Natural killer cell treated with Interleukin-12 subunit alpha and Interleukin-12 subunit beta and Interleukin-15 and Interleukin-18, amount 100 ng/mL, for 72 hours (primary cell): ENCODE results near the gene NUBPL. TPM values are rescaled to one million over a fixed set of nuclear protein-coding genes. Genes with fewer than 3 reads are reported as not detected.
A peak's percentile ranks its signal among the peaks of the same experiment; 100 is the strongest.

Source experiments
- ATAC-seq, 2 donors: fragments of 150-1000 bp; cut with Tn5 transposase in 1 of 2; sonication (Bioruptor Pico), chemical (Tn5 transposase) in 1 of 2; 2 replicates each; pipeline ENCODE4 v1.10.0; 2021
- DNase-seq: peaks from one replicate; pipeline ENCODE4 v3.0.0; 2022; ENCODE audit warnings: low spot score
- H3K27ac Mint-ChIP-seq, 2 donors: 1 replicate in 1 of 2; 2 replicates in 1 of 2; pipeline ENCODE4 v1.8.0; 2022; ENCODE audit warnings: mixed read lengths in 2 of 2, mild to moderate bottlenecking in 1 of 2, moderate library complexity in 1 of 2
- H3K27me3 Mint-ChIP-seq, 2 donors: 1 replicate in 1 of 2; 2 replicates in 1 of 2; pipeline ENCODE4 v1.8.0; 2022; ENCODE audit warnings: mixed read lengths in 2 of 2
- H3K36me3 Mint-ChIP-seq: one replicate; pipeline ENCODE4 v1.8.0; 2022; ENCODE audit warnings: mixed read lengths
- H3K4me1 Mint-ChIP-seq, 2 donors: 1 replicate in 1 of 2; 2 replicates in 1 of 2; pipeline ENCODE4 v1.8.0; 2022; ENCODE audit warnings: low read depth in 2 of 2, mixed read lengths in 2 of 2, mild to moderate bottlenecking in 1 of 2
- H3K4me3 Mint-ChIP-seq: one replicate; pipeline ENCODE4 v1.8.0; 2022; ENCODE audit warnings: mixed read lengths
- H3K9me3 Mint-ChIP-seq: 2 replicates; pipeline ENCODE4 v1.8.0; 2022; ENCODE audit warnings: mixed read lengths
- total RNA-seq, 2 donors: library from RNA; stranded (reverse); gene quantifications; one replicate each; pipeline ENCODE4 v1.2.3, GENCODE V29; 2022

The NUBPL gene, protein sequence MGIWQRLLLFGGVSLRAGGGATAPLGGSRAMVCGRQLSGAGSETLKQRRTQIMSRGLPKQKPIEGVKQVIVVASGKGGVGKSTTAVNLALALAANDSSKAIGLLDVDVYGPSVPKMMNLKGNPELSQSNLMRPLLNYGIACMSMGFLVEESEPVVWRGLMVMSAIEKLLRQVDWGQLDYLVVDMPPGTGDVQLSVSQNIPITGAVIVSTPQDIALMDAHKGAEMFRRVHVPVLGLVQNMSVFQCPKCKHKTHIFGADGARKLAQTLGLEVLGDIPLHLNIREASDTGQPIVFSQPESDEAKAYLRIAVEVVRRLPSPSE
- 10 to 100 TPM in 1 of 2 donors, 1 to 10 TPM in 1; 9.0 to 12.3 TPM for total RNA-seq

DNA sequence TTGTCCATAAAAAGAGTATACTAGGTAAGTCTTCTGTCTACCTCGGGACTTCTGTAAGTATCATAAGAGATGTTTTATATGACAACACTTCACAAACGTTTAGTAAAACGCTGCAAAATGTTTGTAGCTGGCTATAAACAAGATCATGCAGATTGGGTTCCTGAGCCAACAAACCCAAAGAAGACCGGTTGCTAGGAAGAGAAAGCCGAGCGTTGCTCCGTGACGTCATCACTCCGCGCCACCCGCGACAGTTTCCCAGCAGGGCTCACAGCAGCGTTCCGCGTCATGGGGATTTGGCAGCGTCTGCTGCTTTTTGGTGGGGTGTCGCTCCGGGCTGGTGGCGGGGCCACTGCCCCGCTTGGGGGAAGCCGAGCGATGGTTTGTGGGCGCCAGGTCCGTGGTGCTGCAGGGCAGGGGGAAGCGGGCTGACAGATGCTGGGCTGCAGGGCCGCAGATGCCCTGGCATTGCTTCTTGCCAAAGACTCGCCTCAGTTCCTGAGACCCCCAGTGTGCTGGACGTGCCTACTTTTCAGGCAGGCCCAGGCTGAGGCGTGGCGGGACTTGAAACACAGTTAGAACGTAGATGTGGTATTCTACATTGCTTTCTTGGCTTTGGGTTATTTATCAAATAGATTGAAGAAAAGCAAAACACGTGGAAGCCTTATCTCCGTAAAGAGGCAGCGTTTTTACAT, at the start of gene NUBPL:
TSS of gene NUBPL (plus strand) at position 250 of the 692 bp plus-strand sequence. CDS start at position 286, 36 bp downstream.
- peaks cover 20 to 26% of the 10 kb centered on the region in 2 donors for H3K4me1 Mint-ChIP-seq
- no peaks in the 10 kb centered on the region for H3K36me3 Mint-ChIP-seq
- H3K9me3 Mint-ChIP-seq: peaks cover 3% of the 10 kb centered on the region
- DNase-seq: peak; percentile 96
- H3K4me3 Mint-ChIP-seq: peak within 1 kb of the TSS; percentile 93
- peaks cover 16 to 36% of the 10 kb centered on the region in 2 donors for H3K27me3 Mint-ChIP-seq
- peak; percentile 96 to 98 for ATAC-seq
- peak within 1 kb of the TSS; percentile 95 to 97 for H3K27ac Mint-ChIP-seq

DNA sequence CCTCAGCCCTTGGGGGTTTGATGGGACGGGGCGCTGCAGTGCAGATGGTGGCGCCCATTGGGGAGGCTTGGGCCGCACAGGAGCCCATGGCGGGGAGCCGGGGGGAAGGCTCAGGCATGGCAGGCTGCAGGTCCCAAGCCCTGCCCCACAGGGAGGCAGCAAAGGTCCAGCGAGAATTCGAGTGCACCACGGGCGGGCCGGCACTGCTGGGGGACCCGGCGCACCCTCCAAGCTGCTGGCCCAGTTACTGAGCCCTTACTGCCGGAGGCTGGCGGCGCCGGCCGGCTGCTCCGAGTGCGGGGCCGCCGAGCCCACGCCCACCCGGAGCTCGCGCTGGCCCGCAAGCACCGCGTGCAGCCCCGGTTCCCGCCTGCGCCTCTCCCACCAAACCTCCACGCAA, 34.1 kb upstream of the NUBPL start:
- Mint-ChIP-seq H3K27ac (no peak overlapping the region), H3K36me3 (no peaks in the 10 kb centered on the region), H3K4me3 (no peak overlapping the region), H3K27me3 (peaks cover 8 to 10% of the 10 kb centered on the region in 2 donors), H3K4me1 (no peaks in the 10 kb centered on the region), H3K9me3 (no peaks in the 10 kb centered on the region)
- DNase-seq (no peak), ATAC-seq (peak in 1 of 2 donors; percentile 40)

DNA sequence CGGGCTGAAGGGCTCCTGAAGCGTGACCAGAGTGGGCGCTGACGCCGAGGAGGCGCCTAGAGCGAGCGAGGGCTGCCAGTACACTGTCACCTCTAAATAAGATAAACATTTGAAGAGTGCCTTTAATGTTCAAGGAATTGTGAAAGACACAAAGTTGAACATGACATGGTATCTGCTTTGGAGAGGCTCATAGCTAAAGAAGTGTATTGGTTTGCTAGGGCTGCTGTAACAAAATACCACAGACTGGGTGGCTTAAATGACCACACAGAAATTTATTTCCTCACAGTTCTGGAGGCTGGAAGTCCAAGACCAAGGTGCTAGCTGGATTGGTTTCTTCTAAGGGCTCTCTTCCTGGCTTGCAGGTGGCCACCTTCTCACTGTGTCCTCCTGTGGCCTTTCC, 33.7 kb upstream of the NUBPL start:
- H3K9me3 Mint-ChIP-seq: no peaks in the 10 kb centered on the region
- no peaks in the 10 kb centered on the region for H3K4me1 Mint-ChIP-seq
- H3K27ac Mint-ChIP-seq: no peak overlapping the region
- ATAC-seq (no peak), DNase-seq (no peak)
- H3K27me3 Mint-ChIP-seq: peaks cover 12 to 13% of the 10 kb centered on the region in 2 donors
- no peak overlapping the region for H3K4me3 Mint-ChIP-seq
- H3K36me3 Mint-ChIP-seq: no peaks in the 10 kb centered on the region

DNA sequence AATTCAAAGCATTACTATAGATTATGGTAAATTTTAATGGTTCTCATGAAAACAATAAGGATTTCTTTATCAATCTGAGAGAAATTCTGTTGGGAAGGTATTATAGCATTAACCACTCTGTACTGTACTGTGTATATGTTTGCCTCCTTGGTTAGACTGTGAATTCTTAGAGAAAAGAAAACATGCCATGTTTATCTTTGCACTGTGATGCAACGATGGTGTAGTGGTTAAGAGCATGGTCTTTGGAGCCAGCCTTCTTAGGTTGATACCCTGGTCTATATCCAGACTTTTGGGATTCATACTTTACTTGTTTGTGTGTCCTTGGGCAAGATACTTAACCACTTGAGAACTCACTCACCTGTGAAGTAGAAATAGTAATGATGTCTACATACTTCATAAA, 32.2 kb upstream of the NUBPL start:
- Mint-ChIP-seq H3K36me3 (no peaks in the 10 kb centered on the region), H3K27ac (no peak overlapping the region), H3K27me3 (peaks cover 8 to 14% of the 10 kb centered on the region in 2 donors), H3K9me3 (no peaks in the 10 kb centered on the region), H3K4me3 (no peak overlapping the region), H3K4me1 (no peaks in the 10 kb centered on the region)
- ATAC-seq: no peak
- no peak for DNase-seq

DNA sequence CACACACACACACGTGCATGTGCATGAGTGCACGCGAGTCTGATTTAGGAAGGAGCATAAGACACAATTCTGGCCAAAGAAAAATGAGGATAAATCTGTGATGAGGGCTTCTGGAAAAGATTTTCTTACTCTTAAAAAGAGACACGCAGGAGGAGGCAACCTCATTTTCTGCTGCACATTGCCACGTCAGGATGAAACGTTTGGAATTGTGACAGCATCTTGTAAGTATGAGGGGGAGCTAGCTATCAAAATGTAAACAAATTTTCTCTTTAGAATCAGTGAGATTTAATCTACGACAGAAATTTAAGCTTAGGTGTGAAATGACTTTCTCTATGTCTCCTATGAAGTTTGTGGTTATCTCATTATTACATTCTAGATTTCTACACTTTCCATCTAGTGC, 31.1 kb upstream of the NUBPL start:
- Mint-ChIP-seq H3K27ac (no peak overlapping the region), H3K9me3 (no peaks in the 10 kb centered on the region), H3K36me3 (no peaks in the 10 kb centered on the region), H3K4me3 (no peak overlapping the region), H3K4me1 (no peaks in the 10 kb centered on the region), H3K27me3 (peaks cover 8 to 14% of the 10 kb centered on the region in 2 donors)
- ATAC-seq: no peak
- DNase-seq: no peak

DNA sequence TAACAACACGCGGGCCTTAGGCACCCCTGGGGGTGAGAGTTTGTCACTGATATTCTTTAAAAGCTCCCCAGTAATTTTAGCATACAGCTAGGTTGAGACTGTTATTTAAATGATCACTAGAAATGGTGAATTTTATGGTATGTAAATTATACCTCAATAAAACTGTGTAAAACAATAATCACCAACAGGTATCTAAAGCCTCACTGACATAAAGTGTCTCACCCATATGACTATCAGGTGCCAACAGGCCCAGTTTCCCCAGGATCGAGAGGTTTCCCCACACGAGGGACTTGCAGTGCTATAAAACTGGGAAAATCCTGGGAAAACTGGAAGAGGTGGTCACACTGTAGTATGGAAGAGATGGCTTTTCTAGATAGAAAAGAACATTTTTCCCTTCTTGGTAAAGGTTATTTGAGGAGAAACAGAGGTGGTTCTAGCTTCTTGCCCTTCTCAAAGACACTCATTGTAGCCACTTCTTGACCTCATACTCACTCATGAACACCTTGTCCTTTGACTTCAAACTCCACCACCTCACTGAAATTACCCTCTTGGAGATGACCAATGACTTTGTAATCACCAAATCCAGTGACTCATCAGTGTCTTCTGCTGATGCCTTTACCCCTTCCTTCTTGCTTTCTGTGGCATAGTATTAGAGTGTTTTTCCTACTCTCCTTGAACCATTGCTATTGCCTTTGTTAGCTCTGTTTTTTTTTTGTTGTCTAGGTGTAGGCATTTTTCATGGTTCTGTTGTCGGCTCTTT, 24.8 kb upstream of the NUBPL start:
- no peaks in the 10 kb centered on the region for H3K9me3 Mint-ChIP-seq
- no peaks in the 10 kb centered on the region for H3K36me3 Mint-ChIP-seq
- ATAC-seq (no peak), DNase-seq (no peak)
- no peaks in the 10 kb centered on the region for H3K4me1 Mint-ChIP-seq
- no peak overlapping the region for H3K27ac Mint-ChIP-seq
- no peak overlapping the region for H3K4me3 Mint-ChIP-seq
- peaks cover 19 to 35% of the 10 kb centered on the region in 2 donors for H3K27me3 Mint-ChIP-seq

DNA sequence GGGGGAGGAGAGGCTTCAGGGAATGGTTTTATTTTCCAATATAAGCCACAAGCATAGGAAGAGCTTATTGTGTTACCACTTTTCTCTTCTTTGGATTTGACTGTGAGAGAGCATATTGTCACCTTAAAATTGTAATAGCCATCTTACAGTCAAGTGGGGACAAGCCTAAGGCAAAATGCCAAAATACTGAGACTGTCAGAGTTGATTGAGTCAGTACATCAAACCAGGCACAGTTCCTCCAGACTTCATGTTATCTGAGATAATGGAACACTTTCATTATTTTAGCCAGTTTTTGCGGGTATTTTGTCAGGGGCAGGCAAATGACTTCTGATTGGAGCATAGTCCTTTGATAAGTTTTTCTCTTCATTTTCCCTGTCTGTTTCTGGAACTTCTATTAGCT, 19.5 kb upstream of the NUBPL start:
- H3K27ac Mint-ChIP-seq: no peak overlapping the region
- H3K4me1 Mint-ChIP-seq: no peaks in the 10 kb centered on the region
- H3K9me3 Mint-ChIP-seq: no peaks in the 10 kb centered on the region
- peaks cover 21 to 41% of the 10 kb centered on the region in 2 donors for H3K27me3 Mint-ChIP-seq
- DNase-seq: no peak
- no peak overlapping the region for H3K4me3 Mint-ChIP-seq
- no peaks in the 10 kb centered on the region for H3K36me3 Mint-ChIP-seq
- ATAC-seq: no peak

DNA sequence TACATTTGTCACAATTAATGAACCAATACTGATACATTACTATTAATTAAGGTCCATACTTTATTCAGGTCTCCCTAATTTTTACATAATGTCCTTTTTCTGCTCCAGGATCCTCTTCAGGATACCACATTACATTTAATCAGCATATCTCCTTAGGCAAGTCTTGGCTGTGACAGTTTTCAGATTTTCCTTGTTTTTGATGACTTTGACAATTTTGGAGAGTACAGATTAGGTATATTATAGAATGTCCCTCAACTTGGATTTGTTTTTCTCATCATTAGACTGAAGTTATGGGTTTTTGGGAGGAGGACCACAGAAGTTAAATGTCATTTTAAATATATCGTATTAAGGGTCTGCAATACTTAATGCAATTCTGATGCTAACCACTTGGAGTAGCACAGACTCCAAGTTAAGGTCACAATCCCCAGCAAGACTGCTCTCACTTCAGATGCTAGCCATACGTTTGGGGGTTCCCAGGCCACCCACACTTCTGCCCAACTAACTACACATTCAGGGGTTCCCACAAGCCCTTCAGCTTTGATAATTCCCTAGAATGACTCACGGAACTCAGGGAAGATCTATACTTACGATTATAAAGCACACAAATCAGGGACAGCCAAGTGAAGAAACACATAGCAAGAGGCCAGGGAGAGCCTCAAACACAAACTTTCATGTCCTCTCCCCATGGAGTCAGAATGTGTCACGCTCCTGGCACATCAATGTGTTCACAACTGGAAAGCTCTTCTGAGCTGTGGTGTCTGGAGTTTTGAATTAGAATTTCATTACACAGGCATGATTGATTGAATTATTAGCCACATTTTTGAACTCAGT, 17.0 kb upstream of the NUBPL start:
- Mint-ChIP-seq H3K36me3 (peaks cover 4% of the 10 kb centered on the region), H3K27ac (no peak overlapping the region), H3K9me3 (no peaks in the 10 kb centered on the region), H3K4me1 (no peaks in the 10 kb centered on the region), H3K4me3 (no peak overlapping the region), H3K27me3 (peaks cover 23 to 49% of the 10 kb centered on the region in 2 donors)
- DNase-seq (no peak), ATAC-seq (no peak)

DNA sequence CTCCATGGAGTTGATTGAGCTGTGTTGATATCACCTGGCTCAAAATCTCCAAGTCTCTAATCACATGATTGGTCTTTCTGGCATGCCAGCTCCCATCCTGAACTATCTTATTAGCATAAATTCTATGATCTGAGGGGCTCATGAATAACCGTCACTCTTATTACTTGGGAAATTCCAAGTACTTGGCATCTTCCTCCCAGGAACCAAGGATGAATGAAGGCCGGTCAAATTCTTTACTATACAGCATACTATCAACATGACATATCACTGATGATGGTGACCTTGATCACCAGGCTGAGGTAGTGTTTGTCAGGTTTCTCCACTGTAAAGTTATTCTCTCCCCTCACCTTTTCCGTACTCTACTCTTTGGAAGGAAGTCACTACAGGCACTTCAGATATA, 16.4 kb upstream of the NUBPL start:
- peaks cover 4% of the 10 kb centered on the region for H3K36me3 Mint-ChIP-seq
- DNase-seq (no peak), ATAC-seq (no peak)
- no peaks in the 10 kb centered on the region for H3K9me3 Mint-ChIP-seq
- peaks cover 26 to 56% of the 10 kb centered on the region in 2 donors for H3K27me3 Mint-ChIP-seq
- H3K4me1 Mint-ChIP-seq: no peaks in the 10 kb centered on the region
- H3K4me3 Mint-ChIP-seq: no peak overlapping the region
- H3K27ac Mint-ChIP-seq: no peak overlapping the region

DNA sequence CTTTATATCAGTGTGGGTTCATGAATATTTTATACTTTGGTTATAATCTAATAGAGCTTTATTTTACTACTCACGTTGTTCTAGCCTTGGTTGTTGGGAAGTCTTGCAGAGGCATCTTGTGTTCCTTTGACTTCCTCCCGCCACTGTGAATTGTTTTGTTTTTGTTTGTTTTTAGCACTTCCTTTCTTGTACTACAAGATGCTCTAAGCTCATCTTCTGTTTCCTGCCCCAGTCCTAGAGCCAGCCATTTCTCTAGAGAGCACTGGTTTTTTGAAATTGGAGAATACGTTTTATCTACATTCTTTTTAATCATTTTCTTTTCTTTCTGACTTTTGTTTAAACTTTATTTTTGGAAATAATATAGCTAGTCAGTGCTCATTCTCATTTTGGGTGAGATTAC, 15.9 kb upstream of the NUBPL start:
- no peak for DNase-seq
- Mint-ChIP-seq H3K27ac (no peak overlapping the region), H3K9me3 (no peaks in the 10 kb centered on the region), H3K36me3 (peaks cover 4% of the 10 kb centered on the region), H3K4me1 (no peaks in the 10 kb centered on the region), H3K27me3 (peaks cover 30 to 61% of the 10 kb centered on the region in 2 donors), H3K4me3 (no peak overlapping the region)
- ATAC-seq: no peak

DNA sequence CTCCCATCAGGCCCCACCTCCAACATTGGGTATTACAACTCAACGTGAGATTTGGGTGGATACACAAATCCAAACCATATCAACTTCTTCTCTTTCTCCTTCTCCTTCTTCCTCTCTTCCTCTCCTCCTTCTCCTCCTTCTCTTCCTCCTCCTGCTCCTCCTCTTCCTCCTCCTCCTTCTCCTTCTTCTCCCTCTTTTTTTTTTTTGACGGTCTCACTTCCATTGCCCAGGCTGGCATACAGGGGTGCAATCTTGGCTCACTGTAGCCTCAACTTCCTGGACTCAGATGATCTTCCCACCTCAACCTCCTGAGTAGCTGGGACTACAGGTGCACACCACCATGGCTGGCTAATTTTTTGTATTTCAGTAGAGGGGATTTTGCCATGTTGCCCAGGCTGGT, 11.4 kb upstream of the NUBPL start:
- Mint-ChIP-seq H3K36me3 (peaks cover 4% of the 10 kb centered on the region), H3K4me3 (no peak overlapping the region), H3K27me3 (peaks cover 34 to 60% of the 10 kb centered on the region in 2 donors), H3K27ac (no peak overlapping the region), H3K9me3 (no peaks in the 10 kb centered on the region), H3K4me1 (no peaks in the 10 kb centered on the region)
- no peak for ATAC-seq
- no peak for DNase-seq

DNA sequence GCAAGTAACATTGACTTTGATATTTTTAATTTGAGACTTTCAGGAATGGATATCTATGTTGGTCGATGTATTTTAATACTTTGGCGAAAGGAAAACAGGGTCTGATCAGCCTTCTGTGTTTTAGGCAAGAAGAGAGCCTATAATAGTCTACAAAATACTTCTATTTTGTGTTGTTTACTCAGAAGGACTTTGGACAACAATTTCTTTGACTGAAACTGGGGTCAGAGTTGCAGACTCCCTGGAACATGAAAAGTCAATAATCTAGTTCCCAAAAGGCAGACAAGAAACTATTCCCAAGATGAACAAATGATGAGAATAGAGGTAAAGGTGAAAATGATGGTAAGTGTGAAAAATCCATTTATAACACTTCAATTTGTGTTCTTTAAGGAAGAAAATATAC, 10.6 kb upstream of the NUBPL start:
- no peak for ATAC-seq
- H3K4me3 Mint-ChIP-seq: no peak overlapping the region
- no peak overlapping the region for H3K27ac Mint-ChIP-seq
- DNase-seq: no peak
- no peaks in the 10 kb centered on the region for H3K4me1 Mint-ChIP-seq
- no peaks in the 10 kb centered on the region for H3K9me3 Mint-ChIP-seq
- peaks cover 4% of the 10 kb centered on the region for H3K36me3 Mint-ChIP-seq
- peaks cover 34 to 60% of the 10 kb centered on the region in 2 donors for H3K27me3 Mint-ChIP-seq

DNA sequence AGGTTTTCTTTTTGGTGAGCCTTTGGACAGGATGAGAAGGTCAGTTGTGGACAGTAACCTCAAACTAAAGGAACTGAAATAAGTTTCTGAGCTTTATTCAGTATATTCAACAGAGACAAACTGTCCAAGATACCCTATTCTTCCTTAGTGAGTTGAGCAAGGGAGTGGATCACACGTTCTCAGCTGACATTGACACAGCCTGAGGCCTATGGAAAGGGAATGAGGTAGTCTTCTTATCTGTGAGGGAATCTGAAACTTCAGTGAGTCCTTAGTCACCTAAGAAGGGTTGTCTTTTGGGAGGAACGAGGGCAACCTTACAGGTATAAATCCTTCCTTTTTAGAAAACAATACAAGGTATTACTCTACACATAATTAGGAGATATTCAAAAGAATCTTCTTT, 5.0 kb upstream of the NUBPL start:
- DNase-seq (no peak), ATAC-seq (no peak)
- Mint-ChIP-seq H3K27me3 (peaks cover 33 to 59% of the 10 kb centered on the region in 2 donors), H3K4me1 (peaks cover 10 to 11% of the 10 kb centered on the region in 2 donors), H3K4me3 (no peak overlapping the region), H3K36me3 (no peaks in the 10 kb centered on the region), H3K27ac (no peak overlapping the region), H3K9me3 (peaks cover 3% of the 10 kb centered on the region)
